ENCODE measurements around the gene SEMA5B. TPM values are rescaled to one million over a fixed set of nuclear protein-coding genes. Genes with fewer than 3 reads are reported as not detected.

Gene SEMA5B
- total RNA-seq, 1 experiment from 2014 or later: 9.4 TPM

- H3K4me1 ChIP-seq (ENCODE audit: insufficient read depth, low read length): peaks cover 22% of the 10 kb centered on the region; the same call in 1 of the 2 replicates
- H3K56ac ChIP-seq (ENCODE audit: insufficient read length, low read depth, low read length): no peak overlapping the region
- H2BK120ac ChIP-seq (ENCODE audit: low read depth, low read length, poor library complexity, severe bottlenecking): no peak overlapping the region
- no peak overlapping the region for H4K91ac ChIP-seq (ENCODE audit: insufficient read length, low read depth, low read length)
- DNase-seq: no peak
- H3K27ac ChIP-seq (ENCODE audit: insufficient read length, low read depth, low read length): no peak overlapping the region
- no peak overlapping the region for H2BK20ac ChIP-seq (ENCODE audit: low read depth, low read length, poor library complexity, severe bottlenecking)
- H2BK12ac ChIP-seq (ENCODE audit: insufficient read length, low read depth, low read length): no peak overlapping the region
- no peak overlapping the region for H2AK5ac ChIP-seq (ENCODE audit: insufficient read length, low read length)
- H3K27me3 ChIP-seq (ENCODE audit: insufficient read depth, low read length): no peaks in the 10 kb centered on the region
- peaks cover 63 to 68% of the 10 kb centered on the region in 2 experiments for H3K4me1 Mint-ChIP-seq
- no peak overlapping the region for H3T11ph ChIP-seq (ENCODE audit: low read length)
- no peak overlapping the region for H3K23ac ChIP-seq (ENCODE audit: insufficient read length, low read depth, low read length)
- H3K18ac ChIP-seq (ENCODE audit: insufficient read length, low read depth, low read length): no peak overlapping the region
- H3K27ac Mint-ChIP-seq: no peak overlapping the region
- no peak overlapping the region for H3K14ac ChIP-seq (ENCODE audit: insufficient read depth, low read length)
- no peak for TF ChIP-seq CTCF (conservative IDR thresholded peaks at IDR 0.05)
- H3K23me2 ChIP-seq (ENCODE audit: insufficient read length, low read depth, low read length, poor library complexity, severe bottlenecking): no peaks in the 10 kb centered on the region
- no peak overlapping the region for H3K4ac ChIP-seq (ENCODE audit: low read depth, low read length)
- H4K5ac ChIP-seq (ENCODE audit: insufficient read length, low read depth, low read length): no peak overlapping the region
- no peak overlapping the region for H3K4me3 Mint-ChIP-seq
- no peaks in the 10 kb centered on the region for H3K36me3 Mint-ChIP-seq (ENCODE audit: insufficient read depth in 1 of 3, low read depth in 3 of 3)
- H3K79me1 ChIP-seq (ENCODE audit: insufficient read depth, low read depth, low read length, poor library complexity, severe bottlenecking): no peaks in the 10 kb centered on the region
- H4K20me1 ChIP-seq (ENCODE audit: control insufficient read depth, insufficient read depth, insufficient read length): no peaks in the 10 kb centered on the region
- no peaks in the 10 kb centered on the region for H3K79me2 ChIP-seq (ENCODE audit: insufficient read depth, low read length)
- H3K27me3 Mint-ChIP-seq (ENCODE audit: low read depth): peaks cover 13% of the 10 kb centered on the region
- H4K8ac ChIP-seq (replicated peaks; ENCODE audit: insufficient read length, low read depth, low read length): no peak overlapping the region
- H3K9ac ChIP-seq (ENCODE audit: extremely low read depth, insufficient read length, low read length): no peak overlapping the region
- H2BK15ac ChIP-seq (ENCODE audit: low read depth, low read length): no peak overlapping the region
- WGBS (ENCODE audit: extremely low coverage, insufficient read length, low lambda C conversion rate): no CpG with 5 or more reads among the region's 4 CpGs
- no peaks in the 10 kb centered on the region; a peak in 2 of 5 replicates for H3K9me3 Mint-ChIP-seq
- no peak overlapping the region for H3K4me2 ChIP-seq (ENCODE audit: insufficient read depth, insufficient read length, low read length)
- H2AFZ ChIP-seq (ENCODE audit: low read length): no peak overlapping the region
- no peaks in the 10 kb centered on the region for H3K9me3 ChIP-seq (ENCODE audit: control insufficient read depth, low read depth, low read length)
- no peak overlapping the region for H2BK5ac ChIP-seq (ENCODE audit: insufficient read length, low read length)
Measured at GRCh38 chr3:122989856-122990575, 37.5 kb downstream of the SEMA5B start.

All from H9 (cell line).